Caki2 (cell line): ENCODE data around the gene NELL1. TPM values are rescaled to one million over a fixed set of nuclear protein-coding genes. Genes with fewer than 3 reads are reported as not detected.
"Not testable (repeated sequence)": the region's sequence is repeated elsewhere in the genome, so short reads cannot be mapped to it uniquely, and the experiment has no call there.

Source experiments
- DNase-seq: peaks from one replicate; pipeline ENCODE4 v3.0.0-alpha.2; 2015; ENCODE audit warnings: low read depth
- in situ Hi-C: cut with HindIII; loops from 2 replicates; pipeline ENCODE4 v1.10.0; 2016; ENCODE audit warnings: low sequenced_read_pairs, low pct_unique_long_range_greater_than_20kb, mixed read lengths
- total RNA-seq: library from RNA; depleted of rRNA; stranded (reverse); fragments of >200 nt; shearing (Covaris generic); gene quantifications from 2 replicates; pipeline ENCODE4 v1.2.3, GENCODE V29; 2014; ENCODE audit warnings: low replicate concordance

The NELL1 gene
- total RNA-seq, 1 experiment from 2014 or later: not detected

DNA sequence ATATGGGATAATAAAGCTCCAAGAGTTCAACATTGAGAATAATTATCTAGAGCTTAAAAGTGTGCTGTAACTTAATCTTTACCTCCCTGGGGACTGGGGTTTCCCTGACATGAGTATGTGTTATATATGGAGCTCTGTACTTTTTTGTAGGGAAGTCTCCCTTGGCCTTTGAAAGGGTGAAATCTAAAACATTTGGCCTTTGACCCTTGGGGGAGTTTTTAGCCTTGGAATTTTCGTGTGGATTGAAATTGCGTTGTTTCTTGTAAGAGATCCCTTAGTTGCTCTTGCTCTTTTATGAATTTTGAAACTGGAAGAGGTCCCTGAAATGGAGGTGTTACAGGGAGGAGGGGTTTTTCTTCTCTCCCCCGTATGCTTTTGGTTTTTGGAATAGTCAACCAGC is 450.0 kb downstream of the NELL1 start:
- no peak for DNase-seq
- in situ Hi-C loops: no loop called here

DNA sequence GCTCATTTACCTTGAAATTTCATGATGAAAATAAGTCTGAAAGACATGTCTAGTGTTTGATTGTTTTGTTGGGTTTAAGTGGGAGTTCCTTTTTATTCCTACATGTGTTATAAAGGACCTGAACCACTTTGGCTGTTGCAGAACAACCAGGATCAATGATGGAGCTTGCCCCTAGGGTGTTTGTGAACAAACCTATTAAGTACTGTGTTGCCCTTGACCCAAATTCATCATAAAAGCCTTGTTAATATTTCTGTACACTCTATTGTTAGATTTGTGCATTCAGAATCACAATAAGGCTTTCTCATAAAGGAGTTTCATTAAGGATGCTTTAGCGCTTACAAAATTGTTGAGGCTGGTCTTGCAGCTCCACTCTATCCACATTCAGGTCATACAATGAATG is 452.6 kb downstream of the NELL1 start:
- in situ Hi-C loops: no loop called here
- no peak for DNase-seq

DNA sequence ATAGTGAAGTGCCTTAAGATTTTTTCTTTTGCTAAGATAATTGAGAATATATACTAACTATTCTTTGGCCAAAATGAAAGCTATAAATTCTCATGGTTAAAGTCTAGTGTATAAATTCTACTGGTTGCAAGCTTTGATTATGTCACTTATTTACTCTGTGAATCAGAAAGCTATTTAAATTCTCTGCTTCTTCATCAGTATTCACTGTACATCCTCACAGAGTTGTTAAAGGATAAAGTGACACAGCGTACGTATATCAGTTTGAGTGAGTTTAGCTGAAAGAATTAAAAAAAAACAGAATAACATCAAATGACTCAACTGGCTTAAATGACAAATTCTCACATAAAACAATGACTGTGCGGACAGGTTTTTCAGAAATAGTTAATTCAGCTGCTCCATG is 453.1 kb downstream of the NELL1 start:
- DNase-seq: no peak
- in situ Hi-C loops: no loop called here

DNA sequence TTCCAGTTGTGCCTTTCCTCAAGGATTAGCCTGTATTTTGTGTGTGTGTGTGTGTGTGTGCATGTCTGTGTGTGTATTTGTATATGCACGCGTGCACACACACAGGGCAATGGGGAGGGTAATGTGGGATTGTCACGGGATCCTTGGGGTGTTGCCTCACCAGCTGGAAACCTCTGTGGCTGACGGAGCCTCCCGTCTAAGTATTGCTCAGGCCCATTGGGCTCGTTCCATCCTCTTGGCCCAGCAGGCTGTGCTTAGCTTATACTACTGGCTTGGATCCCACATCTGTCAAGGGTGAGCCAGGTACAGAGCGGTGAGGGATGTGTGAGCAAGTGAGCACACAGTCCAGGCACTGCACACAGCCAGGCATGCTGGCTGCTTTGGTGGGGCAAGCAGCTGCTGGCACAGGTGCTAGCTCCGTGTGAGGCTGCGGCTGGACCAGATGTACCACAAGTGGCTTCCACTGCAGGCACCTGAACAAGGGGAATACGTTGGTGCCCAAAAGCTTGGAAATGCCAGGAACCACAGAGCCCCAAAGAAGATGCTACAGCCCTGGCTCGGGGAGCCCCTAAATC is 462.8 kb downstream of the NELL1 start:
- in situ Hi-C loops: no loop called here
- no peak for DNase-seq

DNA sequence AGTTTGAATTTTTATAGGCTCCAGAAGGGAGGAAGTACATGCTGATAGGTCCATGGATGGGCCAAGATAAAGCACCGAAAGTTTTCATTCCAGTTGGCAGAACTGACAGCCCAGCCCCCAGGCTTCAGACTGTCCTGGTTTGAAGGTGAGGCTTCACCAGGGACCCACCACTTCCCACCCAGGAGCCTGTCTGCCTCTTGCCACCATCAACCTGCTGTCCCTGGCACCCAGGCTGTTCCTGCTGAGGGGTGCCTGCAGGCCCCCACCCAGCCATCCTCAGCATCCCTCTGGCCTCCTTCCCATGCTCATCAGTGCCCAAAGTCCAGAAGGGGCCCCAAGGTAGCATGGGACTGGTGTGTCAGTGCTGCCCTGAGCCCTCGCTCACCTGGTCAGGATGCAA is 463.9 kb downstream of the NELL1 start:
- DNase-seq: no peak
- in situ Hi-C loops: no loop called here

DNA sequence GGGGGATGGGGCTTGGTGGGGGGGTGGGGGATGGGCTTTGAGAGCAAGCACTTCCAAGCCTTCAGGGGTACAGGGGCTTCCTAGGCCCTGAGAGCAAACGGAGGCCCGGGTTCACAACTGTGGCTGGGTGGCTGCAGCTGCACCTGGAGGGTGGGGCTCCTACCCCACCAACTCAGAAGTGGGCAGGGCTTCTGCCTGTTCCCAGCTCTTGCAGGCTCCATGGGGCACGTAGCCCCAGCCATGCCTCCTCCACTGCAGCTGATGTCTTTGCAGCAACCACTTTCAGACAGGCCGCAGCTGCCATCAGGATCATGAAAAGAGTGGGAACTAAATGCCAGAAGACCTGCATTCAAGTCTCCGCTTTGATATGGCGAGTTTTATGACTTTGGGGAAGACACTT is 464.3 kb downstream of the NELL1 start:
- no peak for DNase-seq
- in situ Hi-C loops: no loop called here

DNA sequence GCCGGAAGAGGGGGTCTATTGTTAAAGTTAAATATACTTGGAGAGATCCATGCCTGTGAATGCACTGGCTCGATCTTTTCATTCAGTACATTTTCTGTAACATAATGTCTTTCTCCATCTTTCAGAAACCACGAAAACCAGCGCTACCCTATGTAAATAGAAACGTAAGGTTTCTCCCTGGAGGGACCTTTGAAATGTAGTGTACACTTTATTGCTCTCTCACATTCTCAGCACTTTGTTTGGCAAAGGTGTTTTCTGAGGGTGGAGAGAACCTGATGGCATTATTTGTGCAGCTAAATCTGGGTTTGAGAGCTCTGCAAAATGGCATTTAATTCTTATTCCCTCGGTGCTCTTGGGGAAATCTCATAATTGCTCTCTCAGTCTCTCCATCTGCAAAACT is 468.4 kb downstream of the NELL1 start:
- in situ Hi-C loops: no loop called here
- no peak for DNase-seq

DNA sequence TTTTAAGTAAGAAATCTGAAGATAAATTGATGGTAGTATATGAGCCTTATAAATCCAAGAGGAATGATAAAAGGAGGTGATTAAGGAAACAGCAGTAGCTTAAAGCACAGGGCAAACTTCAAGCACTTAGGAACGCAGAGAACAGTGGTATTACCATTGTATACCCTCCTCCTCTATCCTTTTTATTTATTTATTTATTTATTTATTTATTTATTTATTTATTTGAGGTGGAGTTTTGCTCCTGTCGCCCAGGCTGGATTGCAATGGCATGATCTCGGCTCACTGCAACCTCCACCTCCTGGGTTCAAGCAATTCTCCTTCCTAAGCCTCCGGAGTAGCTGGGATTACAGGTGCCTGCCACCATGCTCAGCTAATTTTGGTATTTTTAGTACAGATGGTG is 472.2 kb downstream of the NELL1 start:
- DNase-seq, in situ Hi-C loops: not testable (repeated sequence)

DNA sequence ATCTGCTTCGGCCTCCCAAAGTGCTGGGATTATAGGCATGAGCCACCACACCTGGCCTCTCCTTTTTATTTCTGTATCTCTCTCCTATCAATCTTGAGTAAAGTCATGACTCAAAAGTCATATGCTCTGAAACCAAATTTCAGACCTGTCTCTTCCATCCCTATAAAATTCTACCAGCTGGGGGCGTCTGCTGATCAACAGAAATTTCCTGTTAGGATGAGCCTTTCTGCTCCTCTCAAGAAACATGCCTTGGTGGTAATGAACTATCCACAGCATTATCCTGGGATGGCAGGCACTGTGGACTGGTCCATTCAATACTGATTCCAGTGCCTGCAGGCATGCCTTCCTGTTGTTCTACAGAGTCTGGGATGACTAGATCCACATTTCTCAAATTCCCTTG is 472.6 kb downstream of the NELL1 start:
- DNase-seq: no peak
- in situ Hi-C loops: no loop called here

DNA sequence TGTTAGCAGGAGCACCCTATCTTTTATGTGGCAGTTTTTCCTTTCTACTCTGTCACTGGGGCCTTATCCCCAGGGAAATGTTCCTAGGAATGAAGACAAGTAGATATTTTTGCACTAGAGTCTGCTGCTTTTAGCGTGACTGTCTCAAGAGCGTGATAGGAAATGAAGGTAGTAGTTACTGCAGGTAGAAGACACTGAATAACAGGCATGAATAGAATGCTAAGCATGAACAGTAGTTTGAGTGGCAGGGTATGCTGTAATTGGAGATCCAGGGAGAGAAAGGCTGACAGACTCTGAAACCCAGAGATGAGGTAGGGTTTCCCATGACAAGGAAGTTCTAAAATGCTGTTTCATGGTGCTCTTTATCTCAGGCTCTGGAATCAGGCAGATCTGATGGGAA is 475.1 kb downstream of the NELL1 start:
- DNase-seq: no peak
- in situ Hi-C loops: no loop called here

DNA sequence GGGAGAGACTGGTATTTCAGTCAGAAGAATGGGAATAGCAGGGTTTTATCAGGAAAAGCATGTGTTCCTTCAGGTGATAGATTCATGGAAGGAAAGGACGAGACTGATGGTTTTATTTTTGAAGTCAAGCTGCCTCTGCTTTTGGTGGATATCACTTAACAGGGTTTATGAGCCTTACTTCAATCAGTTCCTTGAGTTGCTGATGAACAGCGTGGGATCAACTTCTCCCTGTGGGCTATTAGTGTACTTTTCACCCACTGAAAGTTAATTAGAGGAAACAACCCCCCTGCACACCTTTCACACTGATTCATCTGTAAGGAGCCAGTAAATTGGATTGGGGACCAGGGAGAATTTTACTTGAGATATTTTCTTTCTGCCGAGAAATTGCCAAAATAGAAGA is 479.0 kb downstream of the NELL1 start:
- DNase-seq: no peak
- in situ Hi-C loops: no loop called here

DNA sequence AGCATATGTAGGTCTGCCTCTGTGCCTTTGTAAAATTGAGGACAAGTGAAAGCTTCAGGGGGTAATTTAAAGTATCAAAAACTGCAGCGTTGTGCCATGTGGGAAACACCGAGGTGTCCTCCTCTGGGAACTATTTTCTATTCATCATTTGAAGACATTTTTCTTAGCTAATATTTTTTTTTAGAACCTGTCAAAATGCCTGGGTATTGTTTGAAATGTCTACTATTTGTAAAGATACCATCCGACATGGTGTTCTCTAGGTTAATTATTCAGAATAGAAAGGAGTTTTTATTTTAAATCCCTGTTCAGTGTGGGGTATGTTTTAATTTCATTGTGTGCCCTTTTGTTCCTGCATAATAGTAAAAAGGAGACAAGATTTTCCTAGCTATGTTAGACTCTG is 490.8 kb downstream of the NELL1 start:
- no peak for DNase-seq
- in situ Hi-C loops: no loop called here

DNA sequence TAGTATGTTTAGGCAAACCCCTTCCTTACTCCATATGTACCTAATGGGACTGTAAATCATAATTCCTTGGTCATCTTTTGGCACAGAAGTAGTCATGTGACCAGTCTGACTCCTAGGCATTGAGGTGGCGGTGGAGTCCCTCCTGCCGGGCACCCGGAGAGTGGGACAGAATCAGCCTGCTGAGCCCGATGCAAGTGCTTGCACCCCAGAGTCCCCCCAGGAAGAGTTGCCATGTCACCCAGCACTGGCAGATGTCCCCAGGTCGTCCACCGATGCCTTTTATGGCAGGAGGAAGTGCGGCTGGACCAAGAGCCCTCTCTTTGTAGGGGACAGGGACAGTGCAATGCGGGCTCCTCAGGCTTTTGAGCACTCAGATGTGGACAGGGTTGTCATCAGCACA is 500.3 kb downstream of the NELL1 start:
- in situ Hi-C loops: no loop called here
- DNase-seq: no peak

DNA sequence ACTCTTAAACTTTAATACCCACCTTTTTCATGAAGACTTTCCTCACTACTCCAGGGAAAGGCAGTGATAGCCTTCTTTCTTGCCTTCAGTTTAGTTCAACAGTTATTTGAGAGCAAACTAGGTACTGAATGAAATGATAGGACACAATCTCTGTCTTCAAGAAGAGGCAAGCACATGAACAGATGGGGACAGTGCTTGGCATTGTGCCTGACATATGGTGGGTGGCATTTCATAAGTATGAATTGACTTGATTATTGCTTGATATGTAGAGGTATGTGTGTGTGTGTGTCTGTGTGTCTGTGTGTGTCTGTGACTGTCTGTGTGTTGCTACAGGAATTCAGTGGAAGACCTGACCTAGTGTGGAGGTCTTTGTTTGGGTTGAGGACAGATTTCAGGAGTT is 504.1 kb downstream of the NELL1 start:
- no peak for DNase-seq
- in situ Hi-C loops: no loop called here

DNA sequence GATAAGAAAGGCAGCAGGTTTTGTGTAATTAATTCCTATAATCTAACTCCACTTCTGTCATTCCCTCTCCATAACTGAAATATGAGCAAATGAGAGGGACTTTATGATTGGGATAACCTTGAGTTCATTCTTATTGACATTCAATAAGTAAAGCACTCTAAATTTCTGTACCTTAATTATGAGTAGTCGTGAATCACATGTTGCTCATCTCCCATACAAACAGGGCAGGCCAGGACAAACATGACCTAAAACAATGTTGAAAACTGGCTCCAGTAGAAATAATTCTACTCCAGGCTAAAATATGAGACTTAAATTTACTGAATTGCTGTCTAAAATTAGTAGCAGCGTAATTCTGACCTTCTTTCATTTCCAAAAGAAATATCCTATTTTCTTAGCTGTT is 505.4 kb downstream of the NELL1 start:
- in situ Hi-C loops: no loop called here
- DNase-seq: no peak

DNA sequence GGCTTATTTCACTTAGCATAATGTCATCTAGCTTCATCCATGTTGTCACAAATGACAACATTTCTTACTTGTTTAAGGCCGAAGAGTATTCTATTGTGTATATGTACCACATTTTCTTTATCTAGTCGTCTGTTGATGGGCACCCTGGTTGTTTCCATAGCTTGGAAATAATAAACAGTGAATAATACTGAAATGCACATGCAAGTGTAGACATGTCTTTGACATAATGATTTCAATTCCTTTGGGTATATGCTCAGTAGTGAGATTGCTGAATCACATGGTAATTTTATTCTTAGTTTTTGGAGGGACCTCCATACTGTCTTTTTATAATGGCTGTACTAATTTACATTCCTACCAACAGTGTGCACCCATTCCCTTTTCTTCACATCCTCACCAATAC is 508.0 kb downstream of the NELL1 start:
- no peak for DNase-seq
- in situ Hi-C loops: no loop called here

DNA sequence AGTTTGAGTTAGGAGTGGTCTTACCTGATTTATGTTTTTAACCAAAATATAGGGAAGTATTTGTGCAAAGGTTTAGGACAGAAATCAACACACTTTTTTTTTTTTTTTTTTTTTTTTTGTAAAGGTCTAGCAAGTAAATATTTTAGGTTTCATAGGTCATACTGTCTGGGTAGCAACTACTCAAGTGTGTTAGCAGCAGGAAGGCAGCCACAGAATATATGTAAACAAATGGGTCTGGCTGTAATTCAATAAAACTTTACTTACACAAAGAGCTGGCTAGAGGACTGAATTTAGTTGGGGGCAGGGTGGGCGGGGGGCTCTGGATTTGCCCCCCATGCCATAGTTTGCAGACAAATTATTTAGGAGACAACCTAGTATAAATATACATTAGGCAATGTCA is 510.4 kb downstream of the NELL1 start:
- DNase-seq: no peak
- in situ Hi-C loops: no loop called here

DNA sequence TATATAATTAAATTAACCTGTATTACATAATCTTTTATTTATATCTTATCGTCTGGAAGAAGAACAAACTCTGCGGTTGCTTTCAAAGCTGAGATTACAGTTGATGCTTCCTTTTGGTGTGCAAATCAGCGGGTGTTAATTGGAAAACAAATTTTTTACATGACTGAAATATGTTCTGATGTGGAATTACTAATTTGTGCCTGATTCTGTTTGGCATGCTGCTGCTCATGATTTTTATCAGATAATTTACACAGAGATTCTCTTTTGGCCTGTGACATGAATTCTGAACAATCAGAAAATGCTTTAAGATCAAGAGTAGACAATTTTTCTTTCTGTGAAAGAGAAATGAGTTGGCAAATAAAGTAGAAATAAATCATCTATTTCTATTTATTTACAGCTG is 510.8 kb downstream of the NELL1 start:
- in situ Hi-C loops: no loop called here
- no peak for DNase-seq

DNA sequence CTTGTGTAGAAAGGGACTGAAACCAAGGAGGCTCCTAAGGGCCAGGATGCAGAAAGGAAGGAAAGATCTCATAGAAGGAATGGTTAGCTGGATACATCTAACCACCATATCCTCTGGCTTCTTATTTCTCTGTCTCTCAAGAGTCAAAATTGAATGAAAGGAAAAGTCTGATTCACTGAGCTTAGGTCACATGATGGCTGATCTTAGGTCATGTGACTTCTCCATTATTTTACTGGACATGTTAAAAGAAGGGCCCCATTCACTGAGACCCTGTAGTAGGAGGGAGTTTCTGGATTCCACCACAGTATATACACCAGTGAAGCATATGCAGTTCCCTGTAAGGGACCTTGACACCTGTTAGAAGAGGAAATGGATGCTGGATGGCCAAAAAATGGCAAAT is 516.6 kb downstream of the NELL1 start:
- in situ Hi-C loops: no loop called here
- DNase-seq: no peak

DNA sequence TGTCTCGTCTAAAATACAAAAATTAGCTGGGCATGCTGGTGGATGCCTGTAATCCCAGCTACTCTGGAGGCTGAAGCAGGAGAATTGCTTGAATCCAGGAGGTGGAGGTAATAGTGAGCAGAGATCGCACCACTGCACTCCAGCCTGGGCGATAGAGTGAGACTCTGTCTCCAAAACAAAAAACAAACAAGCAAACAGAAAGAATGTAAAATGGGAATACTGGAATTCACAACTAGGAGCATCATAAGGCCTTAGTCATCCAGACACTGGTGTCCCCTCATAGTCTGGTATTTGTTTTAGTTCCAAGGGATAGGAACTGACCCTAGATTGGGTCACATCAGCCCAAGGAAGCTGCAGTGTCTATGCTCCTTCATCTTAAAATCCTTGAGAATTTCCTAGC is 520.8 kb downstream of the NELL1 start:
- no peak for DNase-seq
- in situ Hi-C loops: no loop called here

DNA sequence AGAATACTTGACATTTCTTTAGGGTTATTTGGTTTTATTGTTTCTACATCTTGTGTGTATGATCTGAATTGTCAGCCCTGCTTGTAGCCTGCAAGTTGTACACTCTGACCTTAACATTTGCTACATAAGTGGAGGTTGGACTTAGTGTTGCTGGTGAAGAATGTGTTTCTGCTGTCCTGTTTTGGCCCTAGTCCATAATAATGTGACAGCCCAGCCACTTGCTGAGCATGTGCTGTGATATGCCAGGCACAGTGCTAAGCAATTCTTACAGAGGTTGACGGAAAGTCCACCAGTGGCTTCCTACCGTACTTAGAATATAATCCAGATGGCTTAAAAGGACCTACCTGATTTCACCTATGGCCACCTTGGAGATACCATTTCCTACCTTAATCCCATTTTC is 526.6 kb downstream of the NELL1 start:
- no peak for DNase-seq
- in situ Hi-C loops: no loop called here
